Left ventricle myocardium inferior (tissue), 1 donor: Measurements from ENCODE around the gene BID. TPM values are rescaled to one million over a fixed set of nuclear protein-coding genes. Genes with fewer than 3 reads are reported as not detected.
A peak's percentile ranks its signal among the peaks of the same experiment; 100 is the strongest.

Experiments
- DNase-seq: peaks from one replicate; pipeline ENCODE4 v3.0.0-alpha.2; 2020
- H3K27ac ChIP-seq: fragments of 200-600 bp; replicated peaks from 2 replicates; pipeline ENCODE4 v1.8.0; 2021
- H3K27me3 ChIP-seq: fragments of 200-600 bp; 2 replicates; pipeline ENCODE4 v1.8.0; 2021; ENCODE audit warnings: low read depth
- H3K36me3 ChIP-seq: fragments of 200-600 bp; 2 replicates; pipeline ENCODE4 v1.8.0; 2021
- H3K4me1 ChIP-seq: fragments of 200-600 bp; 2 replicates; pipeline ENCODE4 v1.8.0; 2021
- H3K4me3 ChIP-seq: fragments of 200-600 bp; 2 replicates; pipeline ENCODE4 v1.8.0; 2021; ENCODE audit warnings: mild to moderate bottlenecking, moderate library complexity
- H3K9me3 ChIP-seq: fragments of 200-600 bp; replicated peaks from 2 replicates; pipeline ENCODE4 v1.8.0; 2021
- CTCF ChIP-seq: fragments of 200-600 bp; IDR thresholded peaks from 2 replicates; pipeline ENCODE4 v1.8.0; 2021; ENCODE audit warnings: antibody characterized with exemption, mild to moderate bottlenecking, borderline replicate concordance
- intact Hi-C: fragments of 100-400 bp; cut with micrococcal nuclease; formaldehyde crosslinking; loops from one replicate; pipeline ENCODE4 v1.11.0; 2022
- total RNA-seq: library from RNA; stranded (reverse); fragmentation: NEBNext Ultra II Directional; extraction: Animal tissue kit (Norgen Biotek cat#: 25700); gene quantifications from one replicate; pipeline ENCODE4 v1.2.1, GENCODE V29; 2021
- donor health status: DM: no; HTN: yes; CAD: no; lungs with severe emphysema.

BID gene
- total RNA-seq, 1 donor from 2014 or later, result 14.5 TPM

DNA sequence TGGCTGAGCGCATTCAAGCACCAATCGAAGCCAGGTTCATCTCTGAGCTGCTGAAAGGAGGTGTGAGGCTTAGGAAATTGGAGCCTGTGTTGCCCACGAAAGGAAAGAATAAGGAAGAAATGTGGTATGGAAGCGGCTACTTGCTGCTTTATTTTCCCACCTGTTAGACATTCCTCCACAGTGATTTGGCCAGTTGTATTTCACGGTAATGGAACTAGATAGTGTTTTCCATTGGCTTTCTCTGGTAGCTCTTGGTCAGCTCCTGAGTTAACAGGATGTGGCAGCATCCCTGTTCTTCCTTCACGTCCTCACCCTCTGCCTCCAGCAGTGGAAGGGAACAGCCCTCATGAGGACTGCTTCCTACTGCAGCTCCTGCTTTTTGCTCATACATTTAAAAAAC, 44.7 kb downstream of the BID start:
- no peak for DNase-seq
- Histone ChIP-seq H3K36me3 (peaks cover 77% of the 10 kb centered on the region), H3K4me3 (no peak overlapping the region), H3K27me3 (no peaks in the 10 kb centered on the region), H3K27ac (no peak overlapping the region), H3K9me3 (no peaks in the 10 kb centered on the region), H3K4me1 (peaks cover 46% of the 10 kb centered on the region)
- no peak for TF ChIP-seq CTCF
- intact Hi-C loops, result no loop called here

DNA sequence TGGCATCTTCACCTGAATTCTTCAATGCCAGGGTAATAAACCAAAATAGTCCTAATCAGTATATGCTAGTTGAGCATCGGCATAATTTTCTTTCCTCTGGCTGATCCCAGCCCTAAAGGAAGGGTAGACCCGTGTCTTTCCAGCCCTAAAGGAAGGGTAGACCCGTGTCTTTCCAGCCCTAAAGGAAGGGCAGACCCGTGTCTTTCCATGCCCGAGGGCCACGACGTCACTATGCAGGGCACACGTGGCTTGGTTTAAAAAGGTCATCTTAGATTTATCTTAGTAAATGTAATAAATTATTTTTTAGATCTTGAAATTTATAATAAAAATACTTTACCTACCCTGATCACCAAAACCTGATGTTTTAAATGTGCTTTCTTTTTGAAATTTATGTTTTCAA, 45.5 kb downstream of the BID start:
- H3K27ac ChIP-seq, result peak overlapping the region; percentile 92

GRCh38 chr22:17726928-17727897, 47.1 kb downstream of the BID start:
- H3K9me3 ChIP-seq, result no peaks in the 10 kb centered on the region
- no peak for DNase-seq
- intact Hi-C loops, result no loop called here
- TF ChIP-seq CTCF, result no peak
- peak overlapping the region; percentile 92 for H3K27ac ChIP-seq
- H3K4me3 ChIP-seq, result no peak overlapping the region
- peaks cover 64% of the 10 kb centered on the region for H3K4me1 ChIP-seq
- H3K36me3 ChIP-seq, result peaks cover 54% of the 10 kb centered on the region
- H3K27me3 ChIP-seq, result no peaks in the 10 kb centered on the region

More for the DNA sequence above, 45.5 kb downstream of the BID start:
- Histone ChIP-seq H3K36me3 (peaks cover 69% of the 10 kb centered on the region), H3K4me3 (no peak overlapping the region), H3K9me3 (no peaks in the 10 kb centered on the region), H3K4me1 (peaks cover 54% of the 10 kb centered on the region), H3K27me3 (no peaks in the 10 kb centered on the region)
- intact Hi-C loops, result no loop called here
- DNase-seq, result no peak
- TF ChIP-seq CTCF, result no peak

GRCh38 chr22:17726006-17726927, 48.0 kb downstream of the BID start:
- no peak for TF ChIP-seq CTCF
- Histone ChIP-seq H3K4me1 (peaks cover 64% of the 10 kb centered on the region), H3K27me3 (no peaks in the 10 kb centered on the region), H3K27ac (peak overlapping the region; percentile 92), H3K9me3 (no peaks in the 10 kb centered on the region), H3K4me3 (peak overlapping the region; percentile 39), H3K36me3 (peaks cover 44% of the 10 kb centered on the region)
- intact Hi-C loops, result no loop called here
- DNase-seq, result no peak

DNA sequence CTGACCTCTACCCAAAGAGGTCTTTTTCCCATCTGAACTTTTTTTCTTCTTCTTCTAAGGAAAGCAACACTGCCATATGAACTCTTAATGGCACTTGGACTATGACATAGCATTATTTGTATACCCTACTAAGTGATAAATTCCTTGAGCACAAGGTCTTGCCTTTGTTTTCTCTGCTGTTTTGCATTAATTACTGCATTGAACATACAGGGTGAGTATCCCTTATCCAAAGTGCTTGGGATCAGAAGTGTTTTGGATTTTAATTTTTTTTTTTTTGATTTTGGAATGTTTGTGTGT, 48.8 kb downstream of the BID start:
- H3K27ac ChIP-seq, result peak overlapping the region; percentile 92

More for the DNA sequence above, 48.8 kb downstream of the BID start:
- Histone ChIP-seq H3K27me3 (no peaks in the 10 kb centered on the region), H3K4me1 (peaks cover 64% of the 10 kb centered on the region), H3K9me3 (no peaks in the 10 kb centered on the region), H3K4me3 (peak overlapping the region; percentile 39), H3K36me3 (peaks cover 38% of the 10 kb centered on the region)
- DNase-seq, result no peak
- intact Hi-C loops, result no loop called here
- no peak for TF ChIP-seq CTCF
